Fibroblast of mammary gland (primary cell): Measurements from ENCODE around the gene GALR2.
"Not testable (repeated sequence)": the region's sequence is repeated elsewhere in the genome, so short reads cannot be mapped to it uniquely, and the experiment has no call there.

Experiments
- DNase-seq: peaks from one replicate; pipeline ENCODE4 v3.0.0-alpha.2; 2010; ENCODE audit warnings: low read depth
- H3K4me3 ChIP-seq: 2 replicates; pipeline ENCODE4 v1.5.1; 2011; ENCODE audit warnings: low read depth, mild to moderate bottlenecking, low read length, moderate library complexity; ENCODE audit not compliant: control insufficient read depth
- TF ChIP-seq, protein P1 (sequence below): conservative IDR thresholded peaks from 2 replicates; pipeline ENCODE4 v1.5.1; 2011; ENCODE audit warnings: low read depth, low read length, inconsistent platforms; ENCODE audit not compliant: control insufficient read depth, insufficient read depth

GALR2 gene

DNA sequence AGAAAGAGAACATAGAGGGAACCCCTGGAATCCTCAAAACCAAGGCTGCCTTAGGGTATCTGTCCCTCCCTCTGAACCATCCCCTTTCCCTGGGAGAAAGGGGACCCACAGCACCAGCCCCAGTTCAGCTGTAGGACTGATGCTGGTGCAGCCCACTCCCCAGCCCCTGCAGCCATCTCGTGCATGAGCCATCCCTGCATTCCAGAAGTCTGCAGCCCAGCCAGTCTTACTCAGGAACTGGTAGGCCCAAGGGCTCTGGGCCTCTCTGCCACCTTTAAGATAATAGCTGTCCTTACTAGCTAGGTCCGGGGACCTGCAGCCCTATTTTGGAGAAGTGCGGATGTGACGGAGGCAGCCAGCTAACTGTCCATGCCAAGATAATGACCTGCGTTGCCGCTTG is 41.4 kb upstream of the GALR2 start:
- no peak for DNase-seq
- TF ChIP-seq, protein P1, sequence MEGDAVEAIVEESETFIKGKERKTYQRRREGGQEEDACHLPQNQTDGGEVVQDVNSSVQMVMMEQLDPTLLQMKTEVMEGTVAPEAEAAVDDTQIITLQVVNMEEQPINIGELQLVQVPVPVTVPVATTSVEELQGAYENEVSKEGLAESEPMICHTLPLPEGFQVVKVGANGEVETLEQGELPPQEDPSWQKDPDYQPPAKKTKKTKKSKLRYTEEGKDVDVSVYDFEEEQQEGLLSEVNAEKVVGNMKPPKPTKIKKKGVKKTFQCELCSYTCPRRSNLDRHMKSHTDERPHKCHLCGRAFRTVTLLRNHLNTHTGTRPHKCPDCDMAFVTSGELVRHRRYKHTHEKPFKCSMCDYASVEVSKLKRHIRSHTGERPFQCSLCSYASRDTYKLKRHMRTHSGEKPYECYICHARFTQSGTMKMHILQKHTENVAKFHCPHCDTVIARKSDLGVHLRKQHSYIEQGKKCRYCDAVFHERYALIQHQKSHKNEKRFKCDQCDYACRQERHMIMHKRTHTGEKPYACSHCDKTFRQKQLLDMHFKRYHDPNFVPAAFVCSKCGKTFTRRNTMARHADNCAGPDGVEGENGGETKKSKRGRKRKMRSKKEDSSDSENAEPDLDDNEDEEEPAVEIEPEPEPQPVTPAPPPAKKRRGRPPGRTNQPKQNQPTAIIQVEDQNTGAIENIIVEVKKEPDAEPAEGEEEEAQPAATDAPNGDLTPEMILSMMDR: no peak
- H3K4me3 ChIP-seq: no peak overlapping the region

DNA sequence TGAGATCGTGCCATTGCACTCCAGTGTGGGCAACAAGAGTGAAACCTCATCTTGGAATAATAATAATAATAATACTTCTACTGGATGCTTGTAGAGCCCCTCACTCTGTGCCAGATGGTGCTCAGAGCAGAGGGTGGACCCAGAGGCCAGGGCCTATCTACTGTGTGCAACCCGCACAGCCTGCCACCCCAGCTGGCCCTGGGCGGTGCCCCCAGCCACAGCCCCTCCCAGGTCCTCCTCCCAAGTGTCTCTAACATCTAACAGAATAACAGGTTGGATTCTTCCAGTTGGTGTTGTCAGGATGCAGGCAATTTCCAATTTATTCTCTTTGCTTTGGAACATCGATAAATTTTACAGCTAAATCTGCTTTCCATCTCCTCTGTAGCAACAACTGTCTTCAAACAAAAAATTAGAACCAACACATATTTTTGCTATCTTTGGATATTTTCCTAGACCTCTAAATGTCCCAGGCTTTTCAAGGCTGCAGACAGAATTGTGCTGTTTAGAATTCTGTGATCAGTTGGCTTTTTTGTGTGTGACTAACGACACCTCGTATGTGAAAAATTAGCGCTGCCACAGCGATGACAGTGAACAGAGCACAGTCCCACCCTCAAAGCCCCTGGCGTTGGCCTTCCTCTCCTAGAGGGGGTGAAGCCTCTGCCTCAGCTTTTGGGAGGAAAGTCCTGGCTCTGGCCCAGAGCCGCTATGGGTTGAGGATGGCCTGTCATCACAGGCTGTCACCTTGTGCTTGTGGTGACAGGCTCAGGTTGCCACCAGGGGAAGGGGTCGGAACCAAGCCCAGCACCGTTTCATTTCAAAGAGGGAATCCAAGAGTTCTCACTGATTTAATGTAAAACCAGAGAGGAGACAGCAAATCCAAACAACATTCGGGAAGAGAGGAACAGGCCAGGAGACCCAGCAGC is 39.9 kb upstream of the GALR2 start:
- DNase-seq: no peak
- no peak overlapping the region for H3K4me3 ChIP-seq
- TF ChIP-seq, protein P1: no peak

DNA sequence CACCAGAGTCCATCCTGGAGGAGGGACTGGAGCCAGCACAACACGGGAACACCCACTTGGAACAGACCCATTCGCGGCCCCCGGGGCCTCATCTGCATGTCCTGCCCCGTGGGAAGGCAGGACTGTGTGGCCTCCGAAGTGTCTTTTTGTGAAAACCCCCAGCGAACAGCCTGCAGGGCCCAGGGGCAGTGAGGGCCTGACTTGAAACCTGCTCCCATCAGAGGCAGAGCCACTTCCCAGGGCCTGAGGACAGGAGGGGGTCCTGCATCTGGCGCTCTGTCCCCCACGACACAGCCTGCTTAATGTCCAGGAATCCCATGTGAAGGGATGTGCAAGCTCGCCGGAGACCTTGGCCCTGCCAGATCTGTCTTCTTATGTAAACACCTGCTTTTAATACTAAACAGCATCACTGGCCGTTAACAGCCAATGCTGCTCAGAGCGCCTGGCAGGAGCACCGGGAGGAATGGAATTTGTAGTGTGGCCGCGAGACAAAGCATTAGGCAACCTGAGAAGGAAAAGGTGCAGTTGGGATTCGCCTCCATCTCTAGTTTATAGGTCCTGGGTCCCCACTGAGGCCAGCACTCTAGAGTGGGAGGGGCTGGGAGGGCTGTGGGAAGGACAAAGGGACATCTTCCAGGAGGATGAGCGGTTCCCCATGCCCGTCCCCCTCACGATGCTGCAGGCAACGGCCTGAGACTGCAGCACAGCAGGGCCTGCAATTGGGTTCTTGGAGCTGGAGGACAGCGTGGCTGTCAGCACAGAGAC is 37.9 kb upstream of the GALR2 start:
- TF ChIP-seq, protein P1: no peak
- no peak for DNase-seq
- H3K4me3 ChIP-seq: no peak overlapping the region

DNA sequence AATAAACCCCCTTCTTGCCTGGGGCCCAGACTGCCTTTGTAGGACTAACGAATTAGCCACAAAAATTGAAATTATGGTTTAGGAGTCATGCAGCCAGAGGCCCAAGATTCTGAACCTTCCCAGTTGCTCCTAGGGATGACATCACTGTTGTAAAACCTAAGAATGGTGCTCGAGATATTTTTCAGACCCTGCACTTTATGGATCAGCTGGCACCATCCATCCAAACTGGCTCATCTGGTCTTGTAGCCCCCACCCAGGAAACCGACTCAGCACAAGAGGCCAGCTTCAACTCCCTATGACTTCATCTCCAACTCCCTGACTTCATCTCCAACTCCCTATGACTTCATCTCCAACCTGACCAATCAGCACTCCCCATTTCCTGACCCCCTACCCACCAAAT is 36.5 kb upstream of the GALR2 start:
- TF ChIP-seq, protein P1: no peak
- DNase-seq: no peak
- H3K4me3 ChIP-seq: no peak overlapping the region

DNA sequence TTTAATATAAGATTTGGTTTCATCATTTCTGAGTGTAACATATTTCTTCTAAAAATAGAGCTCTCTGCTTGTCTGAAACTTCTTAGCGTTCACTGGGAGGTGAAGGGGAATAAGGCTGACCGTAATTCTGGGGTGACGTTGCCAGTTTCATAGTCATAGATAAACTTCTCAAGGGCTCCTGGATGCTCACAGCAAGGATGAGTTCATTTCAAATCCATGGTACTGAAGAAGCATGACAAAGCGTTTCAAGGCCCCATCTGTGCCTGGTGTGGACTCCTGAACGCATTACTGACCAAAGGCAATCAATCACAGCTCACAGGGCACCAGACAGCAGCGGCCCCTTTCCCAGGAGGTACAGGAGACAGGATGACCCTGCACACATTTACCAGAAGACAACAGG is 35.5 kb upstream of the GALR2 start:
- no peak overlapping the region for H3K4me3 ChIP-seq
- TF ChIP-seq, protein P1: no peak
- peak; percentile 35 for DNase-seq

DNA sequence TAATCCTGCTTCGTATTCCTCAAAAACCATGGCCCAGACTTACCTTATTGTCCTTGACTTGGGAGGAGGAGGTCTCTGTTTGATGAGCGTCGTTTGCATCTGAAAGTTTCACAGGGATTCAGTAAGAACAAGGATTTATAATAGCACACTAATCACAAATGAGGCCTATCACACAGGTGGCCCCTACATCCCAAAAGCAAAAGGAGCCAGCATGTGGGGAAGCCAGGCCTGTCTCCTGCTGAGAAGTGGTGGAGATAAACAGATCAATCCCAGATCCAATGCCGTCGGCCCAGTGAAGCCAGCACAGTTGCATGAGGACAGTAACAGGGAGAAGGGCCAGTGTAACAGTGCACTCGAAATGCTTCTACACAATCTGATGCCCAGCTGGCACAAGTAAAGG is 34.2 kb upstream of the GALR2 start:
- DNase-seq: no peak
- TF ChIP-seq, protein P1: no peak
- H3K4me3 ChIP-seq: no peak overlapping the region

DNA sequence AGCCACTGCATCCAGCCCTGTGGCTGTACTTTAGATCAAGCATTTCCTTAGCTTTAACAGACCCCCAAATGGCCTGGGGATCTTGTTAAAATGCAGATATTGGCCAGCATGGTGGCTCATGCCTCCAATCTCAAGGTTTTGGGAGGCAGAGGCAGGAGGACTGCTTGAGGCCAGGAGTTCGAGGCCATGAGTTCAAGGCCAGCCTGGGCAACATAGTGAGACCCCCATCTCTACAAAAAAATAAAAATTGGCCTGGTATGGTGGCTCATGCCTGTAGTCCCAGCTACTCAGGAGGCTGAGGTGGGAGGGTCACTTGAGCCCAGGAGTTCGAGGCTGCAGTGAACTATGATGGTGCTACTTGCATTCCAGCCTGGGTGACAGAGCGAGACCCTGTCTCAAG is 31.7 kb upstream of the GALR2 start:
- not testable (repeated sequence) for H3K4me3 ChIP-seq, DNase-seq

DNA sequence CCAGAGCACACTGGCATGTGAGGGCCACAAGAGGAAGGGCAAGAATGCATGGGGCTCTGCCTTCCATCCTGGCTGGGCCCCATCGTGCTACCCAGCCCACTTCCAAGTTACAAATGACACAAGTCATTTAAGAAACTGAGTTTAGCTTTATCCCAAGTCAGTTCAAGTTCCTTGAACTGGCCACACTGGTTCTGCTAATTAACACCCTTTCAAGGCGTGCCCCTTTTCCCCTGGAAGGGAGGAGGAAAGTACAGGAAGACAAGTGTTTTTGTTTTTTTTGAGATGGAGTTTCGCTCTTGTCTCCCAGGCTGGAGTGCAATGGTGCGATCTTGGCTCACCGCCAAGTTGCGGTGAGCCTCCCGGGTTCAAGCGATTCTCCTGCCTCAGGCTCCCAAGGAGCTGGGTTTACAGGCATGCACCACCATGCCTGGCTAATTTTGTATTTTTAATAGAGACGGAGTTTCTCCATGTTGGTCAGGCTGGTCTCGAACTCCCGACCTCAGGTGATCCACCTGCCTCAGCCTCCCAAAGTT is 30.0 kb upstream of the GALR2 start:
- DNase-seq, H3K4me3 ChIP-seq: not testable (repeated sequence)
